CD4-positive, alpha-beta T cell treated with Interleukin-10 for 1 hour (primary cell): ENCODE measurements around the gene PCDHB14.
"Not testable (repeated sequence)": the region's sequence is repeated elsewhere in the genome, so short reads cannot be mapped to it uniquely, and the experiment has no call there.

Source experiments
- DNase-seq: peaks from one replicate; pipeline ENCODE4 v3.0.0-alpha.2; 2020

The PCDHB14 gene

DNA sequence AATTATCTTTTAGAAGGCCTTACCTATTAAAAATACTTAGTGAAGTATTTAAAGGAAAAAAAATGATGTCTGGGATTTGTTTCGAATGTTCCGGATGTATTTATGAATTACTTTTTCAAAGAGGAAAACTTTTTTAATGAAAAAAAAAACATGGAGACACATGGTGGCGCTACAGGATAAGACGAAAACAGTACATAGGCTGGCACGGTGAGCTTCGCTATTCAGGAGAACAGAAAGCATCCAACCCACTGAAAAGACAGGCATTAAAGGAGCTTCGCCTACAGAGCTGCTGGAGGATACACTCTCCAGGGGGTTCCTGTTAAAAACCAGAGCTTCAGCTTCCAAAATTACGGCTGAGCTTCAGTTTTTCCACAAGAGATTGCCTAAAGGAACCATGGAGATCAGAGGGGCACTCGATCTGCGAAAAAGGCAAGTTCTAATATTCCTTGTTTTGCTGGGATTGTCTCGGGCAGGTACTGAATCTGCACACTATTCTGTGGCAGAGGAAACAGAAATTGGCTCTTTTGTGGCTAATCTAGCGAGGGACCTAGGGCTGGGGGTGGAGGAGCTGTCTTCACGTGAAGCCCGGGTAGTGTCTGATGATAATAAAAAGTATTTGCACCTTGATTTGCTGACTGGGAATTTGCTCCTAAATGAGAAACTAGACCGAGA, at the start of gene PCDHB14:
PCDHB14 (plus strand) TSS at position 232 of the 672 bp plus-strand sequence; CDS start at position 395, 163 bp downstream.
- DNase-seq, result peak; percentile 14

GRCh38 chr5:141174291-141175104, 48.6 kb upstream of the PCDHB14 start:
- not testable (repeated sequence) for DNase-seq

DNA sequence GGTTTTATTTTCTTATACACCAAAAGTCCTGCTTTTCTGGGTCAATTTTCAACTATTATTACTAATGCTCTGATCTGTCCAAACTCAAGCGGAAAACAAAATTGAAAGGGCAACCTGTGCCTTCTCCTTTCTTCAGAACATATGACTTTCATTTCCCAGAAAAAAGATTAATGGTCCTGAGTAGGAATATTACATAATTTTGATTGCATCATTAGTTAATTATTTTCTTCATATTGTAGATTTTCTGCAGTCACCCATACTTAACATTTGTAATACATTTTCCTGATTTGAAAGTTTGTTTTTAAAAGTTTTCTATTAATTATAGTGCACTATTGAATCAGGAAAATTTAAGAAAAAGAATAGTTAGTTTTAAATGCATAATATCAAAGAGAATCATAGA, 47.2 kb upstream of the PCDHB14 start:
- no peak for DNase-seq

DNA sequence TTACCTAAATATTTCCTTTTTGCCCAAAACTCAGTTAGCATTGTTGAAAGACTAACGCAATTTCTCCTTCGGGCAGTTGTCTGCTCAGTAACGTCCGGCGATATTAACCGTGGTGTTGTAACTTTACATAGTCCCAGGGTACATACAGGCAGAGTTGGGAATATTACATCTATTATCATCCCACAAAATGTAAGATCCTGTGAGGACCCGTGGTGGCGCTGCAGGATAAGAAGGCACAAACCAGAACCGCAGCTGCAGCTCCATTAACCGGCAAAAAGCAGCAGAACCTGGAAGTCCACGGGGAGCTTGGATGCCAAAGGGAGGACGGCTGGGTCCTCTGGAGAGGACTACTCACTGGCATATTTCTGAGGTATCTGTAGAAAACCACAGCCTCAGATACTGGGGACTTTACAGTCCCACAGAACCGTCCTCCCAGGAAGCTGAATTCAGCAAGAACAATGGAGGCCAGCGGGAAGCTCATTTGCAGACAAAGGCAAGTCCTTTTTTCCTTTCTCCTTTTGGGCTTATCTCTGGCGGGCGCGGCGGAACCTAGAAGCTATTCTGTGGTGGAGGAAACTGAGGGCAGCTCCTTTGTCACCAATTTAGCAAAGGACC, 45.5 kb upstream of the PCDHB14 start, which contains the start of gene PCDHB8:
PCDHB8 (plus strand) TSS at position 214 of the 615 bp plus-strand sequence; CDS start at position 459, 245 bp downstream.
- DNase-seq, result not testable (repeated sequence)

- DNase-seq, result not testable (repeated sequence)
Observed at GRCh38 chr5:141179371-141179770, 43.8 kb upstream of the PCDHB14 start.

GRCh38 chr5:141179876-141180275, 43.3 kb upstream of the PCDHB14 start:
- DNase-seq, result not testable (repeated sequence)

- DNase-seq, result no peak
Observed at GRCh38 chr5:141180313-141180712, 42.8 kb upstream of the PCDHB14 start.

- no peak for DNase-seq
Observed at GRCh38 chr5:141182248-141182647, 40.9 kb upstream of the PCDHB14 start, which contains the start of gene PCDHB16. PCDHB16 (plus strand) TSS chr5:141182387; CDS start chr5:141182560, 173 bp downstream.

DNA sequence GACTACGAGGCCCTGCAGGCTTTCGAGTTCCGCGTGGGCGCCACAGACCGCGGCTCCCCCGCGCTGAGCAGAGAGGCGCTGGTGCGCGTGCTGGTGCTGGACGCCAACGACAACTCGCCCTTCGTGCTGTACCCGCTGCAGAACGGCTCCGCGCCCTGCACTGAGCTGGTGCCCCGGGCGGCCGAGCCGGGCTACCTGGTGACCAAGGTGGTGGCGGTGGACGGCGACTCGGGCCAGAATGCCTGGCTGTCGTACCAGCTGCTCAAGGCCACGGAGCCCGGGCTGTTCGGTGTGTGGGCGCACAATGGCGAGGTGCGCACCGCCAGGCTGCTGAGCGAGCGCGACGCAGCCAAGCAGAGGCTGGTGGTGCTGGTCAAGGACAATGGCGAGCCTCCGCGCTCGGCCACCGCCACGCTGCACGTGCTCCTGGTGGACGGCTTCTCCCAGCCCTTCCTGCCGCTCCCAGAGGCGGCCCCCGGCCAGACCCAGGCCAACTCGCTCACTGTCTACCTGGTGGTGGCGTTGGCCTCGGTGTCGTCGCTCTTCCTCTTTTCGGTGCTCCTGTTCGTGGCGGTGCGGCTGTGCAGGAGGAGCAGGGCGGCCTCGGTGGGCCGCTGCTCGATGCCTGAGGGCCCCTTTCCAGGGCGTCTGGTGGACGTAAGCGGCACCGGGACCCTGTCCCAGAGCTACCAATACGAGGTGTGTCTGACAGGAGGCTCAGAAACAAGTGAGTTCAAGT, 38.9 kb upstream of the PCDHB14 start:
- DNase-seq, result not testable (repeated sequence)

- peak; percentile 44 for DNase-seq
Observed at GRCh38 chr5:141186897-141187512, 36.1 kb upstream of the PCDHB14 start, which contains the start of gene PCDHB9. PCDHB9 (plus strand) TSS chr5:141187161; CDS start chr5:141187319, 158 bp downstream.

- DNase-seq, result not testable (repeated sequence)
Observed at GRCh38 chr5:141188682-141189081, 34.5 kb upstream of the PCDHB14 start.

DNA sequence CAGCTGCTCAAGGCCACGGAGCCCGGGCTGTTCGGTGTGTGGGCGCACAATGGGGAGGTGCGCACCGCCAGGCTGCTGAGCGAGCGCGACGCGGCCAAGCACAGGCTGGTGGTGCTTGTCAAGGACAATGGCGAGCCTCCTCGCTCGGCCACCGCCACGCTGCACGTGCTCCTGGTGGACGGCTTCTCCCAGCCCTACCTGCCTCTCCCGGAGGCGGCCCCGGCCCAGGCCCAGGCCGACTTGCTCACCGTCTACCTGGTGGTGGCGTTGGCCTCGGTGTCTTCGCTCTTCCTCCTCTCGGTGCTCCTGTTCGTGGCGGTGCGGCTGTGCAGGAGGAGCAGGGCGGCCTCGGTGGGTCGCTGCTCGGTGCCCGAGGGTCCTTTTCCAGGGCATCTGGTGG, 34.0 kb upstream of the PCDHB14 start:
- not testable (repeated sequence) for DNase-seq

GRCh38 chr5:141192110-141192725, 30.9 kb upstream of the PCDHB14 start, which contains the start of gene PCDHB10:
PCDHB10 (plus strand) TSS chr5:141192353; CDS start chr5:141192553, 200 bp downstream.
- DNase-seq, result peak; percentile 14

- not testable (repeated sequence) for DNase-seq
Observed at GRCh38 chr5:141194332-141194731, 28.8 kb upstream of the PCDHB14 start.

GRCh38 chr5:141196363-141196762, 26.8 kb upstream of the PCDHB14 start:
- DNase-seq, result no peak

DNA sequence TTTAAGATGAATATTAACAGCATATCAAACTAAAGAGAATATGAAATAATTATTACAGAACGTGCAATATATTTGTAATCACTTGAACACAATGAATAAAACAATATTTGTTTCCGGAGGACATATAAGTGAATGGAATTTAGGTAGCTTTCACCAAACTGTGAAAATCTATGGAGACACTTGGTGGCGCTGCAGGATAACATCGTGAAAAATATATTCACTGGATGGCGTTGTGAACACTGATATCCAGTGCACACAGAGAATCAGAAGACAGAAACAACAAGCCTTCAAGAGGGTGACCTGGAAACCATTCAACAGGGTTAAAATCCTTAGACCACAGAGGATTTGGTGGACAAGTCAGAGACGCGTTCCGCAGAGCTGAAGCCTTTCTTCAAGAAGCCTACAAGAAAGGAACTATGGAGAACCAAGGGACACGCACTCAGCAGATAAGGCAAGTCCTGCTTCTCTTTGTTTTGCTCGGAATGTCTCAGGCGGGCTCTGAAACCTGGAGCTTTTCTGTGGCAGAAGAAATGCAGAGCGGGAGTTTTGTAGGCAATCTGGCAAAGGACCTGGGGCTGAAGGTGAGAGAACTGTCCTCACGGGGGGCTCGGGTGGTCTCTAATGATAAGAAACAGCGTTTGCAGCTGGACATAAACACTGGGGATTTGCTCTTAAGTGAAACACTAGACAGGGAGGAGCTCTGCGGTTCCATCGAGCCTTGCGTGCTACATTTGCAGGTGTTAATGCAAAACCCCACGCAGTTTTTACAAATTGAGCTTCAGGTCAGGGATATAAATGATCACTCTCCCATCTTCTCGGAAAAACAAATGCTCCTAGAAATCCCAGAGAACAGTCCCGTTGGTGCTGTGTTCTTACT, 23.5 kb upstream of the PCDHB14 start, which contains the start of gene PCDHB11:
PCDHB11 (plus strand) TSS at position 269 of the 877 bp plus-strand sequence; CDS start at position 417, 148 bp downstream.
- DNase-seq, result no peak

- not testable (repeated sequence) for DNase-seq
Observed at GRCh38 chr5:141201126-141201525, 22.0 kb upstream of the PCDHB14 start.

DNA sequence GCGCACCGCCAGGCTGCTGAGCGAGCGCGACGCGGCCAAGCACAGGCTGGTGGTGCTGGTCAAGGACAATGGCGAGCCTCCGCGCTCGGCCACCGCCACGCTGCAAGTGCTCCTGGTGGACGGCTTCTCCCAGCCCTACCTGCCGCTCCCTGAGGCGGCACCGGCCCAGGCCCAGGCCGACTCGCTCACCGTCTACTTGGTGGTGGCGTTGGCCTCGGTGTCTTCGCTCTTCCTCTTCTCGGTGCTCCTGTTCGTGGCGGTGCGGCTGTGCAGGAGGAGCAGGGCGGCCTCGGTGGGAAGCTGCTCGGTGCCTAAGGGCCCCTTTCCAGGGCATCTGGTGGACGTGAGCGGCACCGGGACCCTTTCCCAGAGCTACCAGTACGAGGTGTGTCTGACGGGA, 21.5 kb upstream of the PCDHB14 start:
- not testable (repeated sequence) for DNase-seq

- no peak for DNase-seq
Observed at GRCh38 chr5:141208478-141208877, 14.7 kb upstream of the PCDHB14 start, which contains the start of gene PCDHB12. PCDHB12 (plus strand) TSS chr5:141208719; CDS start chr5:141208908, 189 bp downstream.

DNA sequence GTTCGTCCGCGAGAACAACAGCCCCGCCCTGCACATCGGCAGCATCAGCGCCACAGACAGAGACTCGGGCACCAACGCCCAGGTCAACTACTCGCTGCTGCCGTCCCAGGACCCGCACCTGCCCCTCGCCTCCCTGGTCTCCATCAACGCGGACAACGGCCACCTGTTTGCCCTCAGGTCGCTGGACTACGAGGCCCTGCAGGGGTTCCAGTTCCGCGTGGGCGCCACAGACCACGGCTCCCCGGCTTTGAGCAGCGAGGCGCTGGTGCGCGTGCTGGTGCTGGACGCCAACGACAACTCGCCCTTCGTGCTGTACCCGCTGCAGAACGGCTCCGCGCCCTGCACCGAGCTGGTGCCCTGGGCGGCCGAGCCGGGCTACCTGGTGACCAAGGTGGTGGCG, 12.9 kb upstream of the PCDHB14 start:
- not testable (repeated sequence) for DNase-seq
